Muscle of back (tissue), 11 donors: ENCODE results near the gene TNN. TPM values are rescaled to one million over a fixed set of nuclear protein-coding genes. Genes with fewer than 3 reads are reported as not detected.
"Not testable (repeated sequence)": the region's sequence is repeated elsewhere in the genome, so short reads cannot be mapped to it uniquely, and the experiment has no call there.

Experiments
- DNase-seq, 3 donors: peaks; one replicate each; pipeline versions ENCODE4 v3.0.0 to v3.0.0-alpha.2; 2013
- polyA plus RNA-seq, 10 donors: library from polyadenylated mRNA; unstranded; fragments of 120-200 nt; gene quantifications; one replicate each; pipeline ENCODE4 v1.2.1, GENCODE V29; 2013; ENCODE audit not compliant: insufficient read length in 10 of 10

The TNN gene
- polyA plus RNA-seq, 10 donors: 3.1 to 6.3 (median 5.1) TPM

GRCh38 chr1:175106536-175106935 is 38.9 kb downstream of the TNN start:
- DNase-seq: not testable (repeated sequence)

GRCh38 chr1:175108331-175108820 is 40.7 kb downstream of the TNN start:
- DNase-seq: not testable (repeated sequence)

- DNase-seq: no peak
Measured at GRCh38 chr1:175114996-175115395, 47.4 kb downstream of the TNN start.

- DNase-seq: no peak
Measured at GRCh38 chr1:175116210-175116798, 48.7 kb downstream of the TNN start.

GRCh38 chr1:175116903-175117302 is 49.3 kb downstream of the TNN start:
- DNase-seq: no peak

GRCh38 chr1:175118375-175119367 is 51.0 kb downstream of the TNN start:
- DNase-seq: no peak

GRCh38 chr1:175120511-175120910 is 52.9 kb downstream of the TNN start:
- peak in 1 of 3 donors; percentile 32 for DNase-seq

GRCh38 chr1:175124861-175125260 is 57.2 kb downstream of the TNN start:
- DNase-seq: no peak

GRCh38 chr1:175126347-175126746 is 58.7 kb downstream of the TNN start:
- no peak for DNase-seq

GRCh38 chr1:175127565-175127964 is 59.9 kb downstream of the TNN start:
- DNase-seq: no peak

- no peak for DNase-seq
Measured at GRCh38 chr1:175128523-175128922, 60.9 kb downstream of the TNN start.

GRCh38 chr1:175129182-175129581 is 61.5 kb downstream of the TNN start:
- peak; percentile 71 to 88 (median 78) for DNase-seq

GRCh38 chr1:175129644-175129996 is 62.0 kb downstream of the TNN start:
- DNase-seq: no peak

- DNase-seq: peak in 1 of 3 donors; percentile 66
Measured at GRCh38 chr1:175129997-175130648, 62.5 kb downstream of the TNN start.

- DNase-seq: no peak
Measured at GRCh38 chr1:175130649-175131045, 63.0 kb downstream of the TNN start.

- DNase-seq: peak in 1 of 3 donors; percentile 35
Measured at GRCh38 chr1:175131095-175131494, 63.5 kb downstream of the TNN start.

GRCh38 chr1:175132436-175132835 is 64.8 kb downstream of the TNN start:
- peak in 2 of 3 donors; percentile 10 to 55 for DNase-seq

GRCh38 chr1:175133673-175134435 is 66.2 kb downstream of the TNN start:
- DNase-seq: peak in 1 of 3 donors; percentile 12

GRCh38 chr1:175134500-175134899 is 66.9 kb downstream of the TNN start:
- DNase-seq: no peak

- DNase-seq: no peak
Measured at GRCh38 chr1:175136246-175136645, 68.6 kb downstream of the TNN start.

- no peak for DNase-seq
Measured at GRCh38 chr1:175137369-175137768, 69.7 kb downstream of the TNN start.

GRCh38 chr1:175138579-175138978 is 70.9 kb downstream of the TNN start:
- no peak for DNase-seq
